Panc1 (cell line): Measurements from ENCODE around the gene NINJ2. TPM values are rescaled to one million over a fixed set of nuclear protein-coding genes. Genes with fewer than 3 reads are reported as not detected.

Source experiments
- ATAC-seq: fragments of 200-7000 bp; cut with Tn5 transposase; 2 replicates; pipeline ENCODE4 v1.9.1; 2020; ENCODE audit warnings: mild to moderate bottlenecking, moderate library complexity
- BruUV-seq: library from RNA; stranded (reverse); fragments of 400-500 nt; replicated peaks from 2 replicates; lab custom pipeline; 2021; lab: Mats Ljungman, UMichigan
- CTCF ChIA-PET: fragments of 300-600 bp; sonication (Branson Sonifier 250); formaldehyde crosslinking; loops from one replicate; lab custom pipeline; 2022; ENCODE audit warnings: antibody characterized with exemption; lab: Charles Lee
- POLR2A ChIA-PET: fragments of 300-600 bp; sonication (Branson Sonifier 250); formaldehyde crosslinking; loops from one replicate; lab custom pipeline; 2022; ENCODE audit warnings: antibody characterized with exemption; lab: Charles Lee
- DNase-seq: peaks from one replicate; pipeline ENCODE4 v3.0.0-alpha.2; 2010; ENCODE audit warnings: low read depth, low spot score
- H3K27ac ChIP-seq: 2 replicates; pipeline ENCODE4 v1.5.1; 2011; ENCODE audit warnings: mild to moderate bottlenecking, low read length, inconsistent platforms
- H3K27me3 ChIP-seq: fragments of 200-500 bp; sonication (Bioruptor generic); 2 replicates; pipeline ENCODE4 v1.6.0; 2014; ENCODE audit warnings: low read length, inconsistent platforms; ENCODE audit not compliant: control insufficient read depth, insufficient read depth
- H3K36me3 ChIP-seq: fragments of 200-500 bp; sonication (Bioruptor generic); 2 replicates; pipeline ENCODE4 v1.5.1; 2014; ENCODE audit warnings: inconsistent platforms, mild to moderate bottlenecking, low read length, moderate library complexity; ENCODE audit not compliant: control insufficient read depth, insufficient read depth
- H3K4me1 ChIP-seq: 2 replicates; pipeline ENCODE4 v1.5.1; 2011; ENCODE audit warnings: inconsistent platforms, mild to moderate bottlenecking, low read length, moderate library complexity; ENCODE audit not compliant: control insufficient read depth, insufficient read depth
- H3K4me3 ChIP-seq, 2 experiments: 2 replicates each; pipeline ENCODE4 v1.5.1; 2011 to 2012; ENCODE audit warnings: low read depth in 2 of 2, low read length in 2 of 2, mild to moderate bottlenecking in 2 of 2, inconsistent platforms in 1 of 2, moderate library complexity in 1 of 2
- H3K9me3 ChIP-seq: fragments of 200-500 bp; sonication (Bioruptor generic); 2 replicates; pipeline ENCODE4 v1.5.1; 2014; ENCODE audit warnings: low read depth, mild to moderate bottlenecking, inconsistent platforms, low read length, moderate library complexity; ENCODE audit not compliant: control insufficient read depth, insufficient read depth
- POLR2AphosphoS5 ChIP-seq: IDR thresholded peaks from 2 replicates; pipeline ENCODE4 v1.6.1; 2012; ENCODE audit warnings: mild to moderate bottlenecking, low read depth, low read length, moderate library complexity
- SIN3A ChIP-seq: IDR thresholded peaks from 2 replicates; pipeline ENCODE4 v1.6.1; 2012; ENCODE audit warnings: low read depth, mild to moderate bottlenecking, low read length, moderate library complexity, borderline replicate concordance; ENCODE audit not compliant: insufficient read depth
- TCF7L2 ChIP-seq: IDR thresholded peaks from 2 replicates; pipeline ENCODE4 v1.6.1; 2011; ENCODE audit warnings: mild to moderate bottlenecking, low read depth, low read length, inconsistent platforms
- in situ Hi-C: cut with HindIII; loops from 2 replicates; pipeline ENCODE4 v1.10.0; 2016; ENCODE audit warnings: low sequenced_read_pairs, low pct_unique_long_range_greater_than_20kb
- intact Hi-C: fragments of 100-400 bp; cut with micrococcal nuclease; formaldehyde crosslinking; loops from one replicate; pipeline ENCODE4 v1.10.0; 2022; ENCODE audit not compliant: unreplicated experiment
- total RNA-seq: library from RNA; stranded (reverse); gene quantifications from one replicate; pipeline ENCODE4 v1.2.1, GENCODE V29; 2021; ENCODE audit not compliant: unreplicated experiment
- TF ChIP-seq, protein P1 (sequence below), 2 experiments: IDR thresholded peaks; 2 replicates each; pipeline ENCODE4 v1.6.1; 2011 to 2012; ENCODE audit warnings: low read depth in 2 of 2, control low read depth in 1 of 2, low read length in 1 of 2, mild to moderate bottlenecking in 1 of 2, moderate library complexity in 1 of 2; ENCODE audit not compliant: insufficient read depth in 1 of 2
- TF ChIP-seq, protein P2 (sequence below): fragments of 450-650 bp; IDR thresholded peaks from 2 replicates; pipeline ENCODE4 v1.5.1; 2017; ENCODE audit warnings: mild to moderate bottlenecking

The NINJ2 gene
- total RNA-seq, 1 experiment from 2014 or later, result 1.9 TPM

DNA sequence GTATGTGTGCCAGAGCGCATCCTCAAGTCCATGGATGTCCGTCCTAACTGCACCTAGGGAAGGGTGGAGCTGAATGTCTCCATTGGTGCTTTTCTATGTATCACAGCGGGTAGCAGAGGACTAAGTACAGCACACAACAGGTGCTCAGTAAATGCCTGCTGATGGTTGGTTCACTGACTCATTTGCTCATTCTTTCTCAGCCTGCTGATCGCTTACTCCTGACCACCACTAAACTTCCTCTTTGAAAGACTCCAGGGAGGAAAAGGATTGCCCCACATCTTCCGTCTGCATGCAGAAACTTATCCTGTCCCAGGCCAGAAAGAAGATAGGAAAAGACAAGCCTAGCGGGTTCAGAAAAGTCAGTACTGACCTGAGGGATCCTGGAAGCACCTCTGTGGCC is 137.2 kb downstream of the NINJ2 start:
- Histone ChIP-seq H3K36me3 (no peaks in the 10 kb centered on the region), H3K27me3 (no peaks in the 10 kb centered on the region), H3K27ac (no peak overlapping the region), H3K4me1 (no peaks in the 10 kb centered on the region), H3K4me3 (no peak overlapping the region), H3K9me3 (no peaks in the 10 kb centered on the region)
- no peak for ATAC-seq
- TF ChIP-seq, protein P1, sequence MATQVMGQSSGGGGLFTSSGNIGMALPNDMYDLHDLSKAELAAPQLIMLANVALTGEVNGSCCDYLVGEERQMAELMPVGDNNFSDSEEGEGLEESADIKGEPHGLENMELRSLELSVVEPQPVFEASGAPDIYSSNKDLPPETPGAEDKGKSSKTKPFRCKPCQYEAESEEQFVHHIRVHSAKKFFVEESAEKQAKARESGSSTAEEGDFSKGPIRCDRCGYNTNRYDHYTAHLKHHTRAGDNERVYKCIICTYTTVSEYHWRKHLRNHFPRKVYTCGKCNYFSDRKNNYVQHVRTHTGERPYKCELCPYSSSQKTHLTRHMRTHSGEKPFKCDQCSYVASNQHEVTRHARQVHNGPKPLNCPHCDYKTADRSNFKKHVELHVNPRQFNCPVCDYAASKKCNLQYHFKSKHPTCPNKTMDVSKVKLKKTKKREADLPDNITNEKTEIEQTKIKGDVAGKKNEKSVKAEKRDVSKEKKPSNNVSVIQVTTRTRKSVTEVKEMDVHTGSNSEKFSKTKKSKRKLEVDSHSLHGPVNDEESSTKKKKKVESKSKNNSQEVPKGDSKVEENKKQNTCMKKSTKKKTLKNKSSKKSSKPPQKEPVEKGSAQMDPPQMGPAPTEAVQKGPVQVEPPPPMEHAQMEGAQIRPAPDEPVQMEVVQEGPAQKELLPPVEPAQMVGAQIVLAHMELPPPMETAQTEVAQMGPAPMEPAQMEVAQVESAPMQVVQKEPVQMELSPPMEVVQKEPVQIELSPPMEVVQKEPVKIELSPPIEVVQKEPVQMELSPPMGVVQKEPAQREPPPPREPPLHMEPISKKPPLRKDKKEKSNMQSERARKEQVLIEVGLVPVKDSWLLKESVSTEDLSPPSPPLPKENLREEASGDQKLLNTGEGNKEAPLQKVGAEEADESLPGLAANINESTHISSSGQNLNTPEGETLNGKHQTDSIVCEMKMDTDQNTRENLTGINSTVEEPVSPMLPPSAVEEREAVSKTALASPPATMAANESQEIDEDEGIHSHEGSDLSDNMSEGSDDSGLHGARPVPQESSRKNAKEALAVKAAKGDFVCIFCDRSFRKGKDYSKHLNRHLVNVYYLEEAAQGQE (IDR thresholded peaks at IDR 0.05; ENCODE audit: insufficient read depth in 1 of 2, low read depth in 2 of 2, low read length in 1 of 2), result no peak
- TF ChIP-seq POLR2AphosphoS5 (no peak), SIN3A (no peak), TCF7L2 (no peak)
- in situ Hi-C loops, result no loop called here
- BruUV-seq, result no TSS peak
- POLR2A ChIA-PET, result no interaction called here
- CTCF ChIA-PET, result no interaction called here
- no peak for DNase-seq
- intact Hi-C loops, result no loop called here

DNA sequence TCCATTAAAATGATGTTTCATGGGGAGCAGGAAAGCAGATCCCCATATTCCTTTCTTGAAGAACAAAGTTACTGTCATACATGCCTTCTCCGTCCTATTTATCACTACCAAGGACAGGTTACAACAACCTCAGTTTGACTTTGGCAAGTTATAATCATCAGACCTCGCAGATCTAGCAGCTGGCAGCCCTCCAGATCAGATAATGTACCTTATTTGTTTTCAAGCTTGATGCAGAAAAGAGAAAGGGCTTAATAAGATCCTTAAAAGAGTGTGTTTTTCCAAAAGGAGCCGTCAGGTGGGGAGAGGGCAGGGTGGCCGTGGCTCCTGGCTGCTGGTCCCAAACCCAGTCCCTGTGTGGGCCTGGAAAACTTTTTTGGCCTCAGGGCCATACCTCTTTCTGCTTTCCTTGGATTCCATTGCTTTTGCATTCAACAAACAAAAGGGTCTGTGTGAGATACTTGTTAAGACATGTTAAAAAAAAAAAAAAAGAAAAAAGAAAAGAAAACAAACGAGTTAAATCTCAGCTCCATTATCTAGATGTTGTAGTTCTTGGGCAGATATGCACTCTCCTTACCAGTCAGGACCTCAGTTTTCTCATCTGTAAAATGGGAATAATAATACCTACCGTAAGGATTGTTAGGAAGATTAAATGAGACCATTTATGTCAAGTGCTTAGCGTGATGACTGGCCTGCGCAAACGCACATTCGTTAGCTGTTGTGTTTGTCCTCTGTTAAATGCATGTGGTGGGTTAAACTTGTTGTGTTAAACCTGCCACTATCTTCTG is 138.9 kb downstream of the NINJ2 start:
- Histone ChIP-seq H3K9me3 (no peaks in the 10 kb centered on the region), H3K4me1 (no peaks in the 10 kb centered on the region), H3K4me3 (no peak overlapping the region), H3K27me3 (no peaks in the 10 kb centered on the region; the same call in 1 of the 2 replicates), H3K36me3 (no peaks in the 10 kb centered on the region), H3K27ac (no peak overlapping the region)
- no peak for ATAC-seq
- POLR2A ChIA-PET, result no interaction called here
- intact Hi-C loops (no loop called here), in situ Hi-C loops (no loop called here)
- DNase-seq, result no peak
- CTCF ChIA-PET, result no interaction called here
- no TSS peak for BruUV-seq
- TF ChIP-seq SIN3A, result no peak
- TF ChIP-seq, protein P1 (IDR thresholded peaks at IDR 0.05; ENCODE audit: insufficient read depth in 1 of 2, low read depth in 2 of 2, low read length in 1 of 2), result no peak
- no peak for TF ChIP-seq POLR2AphosphoS5
- TF ChIP-seq, protein P2, sequence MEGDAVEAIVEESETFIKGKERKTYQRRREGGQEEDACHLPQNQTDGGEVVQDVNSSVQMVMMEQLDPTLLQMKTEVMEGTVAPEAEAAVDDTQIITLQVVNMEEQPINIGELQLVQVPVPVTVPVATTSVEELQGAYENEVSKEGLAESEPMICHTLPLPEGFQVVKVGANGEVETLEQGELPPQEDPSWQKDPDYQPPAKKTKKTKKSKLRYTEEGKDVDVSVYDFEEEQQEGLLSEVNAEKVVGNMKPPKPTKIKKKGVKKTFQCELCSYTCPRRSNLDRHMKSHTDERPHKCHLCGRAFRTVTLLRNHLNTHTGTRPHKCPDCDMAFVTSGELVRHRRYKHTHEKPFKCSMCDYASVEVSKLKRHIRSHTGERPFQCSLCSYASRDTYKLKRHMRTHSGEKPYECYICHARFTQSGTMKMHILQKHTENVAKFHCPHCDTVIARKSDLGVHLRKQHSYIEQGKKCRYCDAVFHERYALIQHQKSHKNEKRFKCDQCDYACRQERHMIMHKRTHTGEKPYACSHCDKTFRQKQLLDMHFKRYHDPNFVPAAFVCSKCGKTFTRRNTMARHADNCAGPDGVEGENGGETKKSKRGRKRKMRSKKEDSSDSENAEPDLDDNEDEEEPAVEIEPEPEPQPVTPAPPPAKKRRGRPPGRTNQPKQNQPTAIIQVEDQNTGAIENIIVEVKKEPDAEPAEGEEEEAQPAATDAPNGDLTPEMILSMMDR, result no peak
- TF ChIP-seq TCF7L2, result no peak
